Activated T-cell treated with anti-CD3 and anti-CD28 coated beads for 24 hours (primary cell): ENCODE results near the gene AUP1.
"Not testable (repeated sequence)": the region's sequence is repeated elsewhere in the genome, so short reads cannot be mapped to it uniquely, and the experiment has no call there.

Source experiments
- DNase-seq: peaks from one replicate; pipeline ENCODE4 v3.0.0-alpha.2; 2020; ENCODE audit warnings: low read depth

The AUP1 gene

GRCh38 chr2:74529357-74530238 is at the start of gene AUP1, which contains the start of gene HTRA2:
Gene AUP1 (minus strand): TSS chr2:74529706. CDS start chr2:74529629, 77 bp downstream.
Gene HTRA2 (plus strand): TSS chr2:74529933. CDS start chr2:74530007, 74 bp downstream.
- DNase-seq, result peak; percentile 93

GRCh38 chr2:74578408-74578807 is 48.9 kb upstream of the AUP1 start:
- no peak for DNase-seq

- DNase-seq, result no peak
These were observed 47.9 kb upstream of the AUP1 start for GRCh38 chr2:74577448-74577847.

- DNase-seq, result no peak
These were observed 47.3 kb upstream of the AUP1 start for GRCh38 chr2:74576863-74577229.

- DNase-seq, result no peak
These were observed 46.8 kb upstream of the AUP1 start for GRCh38 chr2:74576211-74576862.

GRCh38 chr2:74575320-74575719 is 45.8 kb upstream of the AUP1 start:
- no peak for DNase-seq

GRCh38 chr2:74573747-74574562 is 44.4 kb upstream of the AUP1 start:
- DNase-seq, result no peak

- DNase-seq, result no peak
These were observed 42.8 kb upstream of the AUP1 start for GRCh38 chr2:74572178-74572925.

- no peak for DNase-seq
These were observed 41.6 kb upstream of the AUP1 start for GRCh38 chr2:74571058-74571457.

GRCh38 chr2:74569686-74570085 is 40.2 kb upstream of the AUP1 start:
- DNase-seq, result no peak

- no peak for DNase-seq
These were observed 38.4 kb upstream of the AUP1 start for GRCh38 chr2:74567881-74568280.

GRCh38 chr2:74566754-74567085 is 37.2 kb upstream of the AUP1 start:
- DNase-seq, result no peak

GRCh38 chr2:74566076-74566753 is 36.7 kb upstream of the AUP1 start:
- DNase-seq, result no peak

GRCh38 chr2:74564222-74564621 is 34.7 kb upstream of the AUP1 start:
- DNase-seq, result no peak

- no peak for DNase-seq
These were observed 32.7 kb upstream of the AUP1 start for GRCh38 chr2:74562126-74562775.

GRCh38 chr2:74561022-74561421 is 31.5 kb upstream of the AUP1 start:
- not testable (repeated sequence) for DNase-seq

- DNase-seq, result no peak
These were observed 31.1 kb upstream of the AUP1 start for GRCh38 chr2:74560591-74560990.

- no peak for DNase-seq
These were observed 30.4 kb upstream of the AUP1 start for GRCh38 chr2:74559912-74560311.

- no peak for DNase-seq
These were observed 29.1 kb upstream of the AUP1 start for GRCh38 chr2:74558284-74559230.
